Heart left ventricle (tissue), 16 donors: ENCODE results near the gene TEX36. TPM values are rescaled to one million over a fixed set of nuclear protein-coding genes. Genes with fewer than 3 reads are reported as not detected.

Experiments used
- ATAC-seq, 4 donors: fragments of 200-7000 bp; cut with Tn5 transposase; one replicate each; pipeline ENCODE4 v1.9.1; 2020 to 2022; ENCODE audit warnings: moderate library complexity in 4 of 4, mild to moderate bottlenecking in 3 of 4, moderate number of reproducible peaks in 1 of 4
- DNase-seq, 5 donors: peaks; one replicate each; pipeline ENCODE4 v3.0.0-alpha.2; 2020
- H3K27ac ChIP-seq, 12 donors: fragments of 200-600 bp; sonication (generic) in 4 of 12; one replicate each; pipeline versions ENCODE4 v1.5.0 to v1.8.0; 2016 to 2022; ENCODE audit warnings: mild to moderate bottlenecking in 2 of 12
- H3K27me3 ChIP-seq, 9 donors: fragments of 200-600 bp; sonication (generic) in 2 of 9; one replicate each; pipeline versions ENCODE4 v1.5.1 to v1.8.0; 2016 to 2022; ENCODE audit warnings: mild to moderate bottlenecking in 3 of 9
- H3K36me3 ChIP-seq, 9 donors: fragments of 200-600 bp; sonication (generic) in 2 of 9; one replicate each; pipeline versions ENCODE4 v1.5.0 to v1.8.0; 2018 to 2022; ENCODE audit warnings: mild to moderate bottlenecking in 2 of 9
- H3K4me1 ChIP-seq, 12 donors: fragments of 200-600 bp; sonication (generic) in 4 of 12; one replicate each; pipeline versions ENCODE4 v1.5.0 to v1.8.0; 2016 to 2022; ENCODE audit warnings: mild to moderate bottlenecking in 3 of 12
- H3K4me3 ChIP-seq, 12 donors: fragments of 200-600 bp; sonication (generic) in 4 of 12; one replicate each; pipeline versions ENCODE4 v1.5.0 to v1.8.0; 2017 to 2022; ENCODE audit warnings: mild to moderate bottlenecking in 9 of 12, moderate library complexity in 4 of 12
- H3K9me3 ChIP-seq, 12 donors: fragments of 200-600 bp; sonication (generic) in 4 of 12; one replicate each; pipeline versions ENCODE4 v1.5.0 to v1.8.0; 2016 to 2022; ENCODE audit warnings: mild to moderate bottlenecking in 1 of 12
- CTCF ChIP-seq, 12 donors: fragments of 200-600 bp; sonication (generic) in 4 of 12; IDR thresholded peaks; one replicate each; pipeline versions ENCODE4 v1.5.0 to v1.8.0; 2018 to 2022; ENCODE audit warnings: antibody characterized with exemption in 12 of 12, mild to moderate bottlenecking in 5 of 12
- POLR2A ChIP-seq, 2 donors: fragments of 450-650 bp; IDR thresholded peaks; one replicate each; pipeline ENCODE4 v1.6.1; 2017; ENCODE audit warnings: antibody characterized with exemption in 2 of 2, mild to moderate bottlenecking in 2 of 2, moderate library complexity in 2 of 2
- whole genome bisulfite sequencing, 4 donors: extraction: QIAGEN DNeasy Blood & Tissue Kit in 2 of 4; methylation state at CpG; one replicate each; pipeline versions ENCODE4 v1.1.5 to v1.1.7; 2013 to 2018; 5-methylcytosine and 5-hydroxymethylcytosine counted together
- intact Hi-C, 10 donors: fragments of 100-400 bp; cut with DNase I; formaldehyde crosslinking; loops; one replicate each; pipeline versions ENCODE4 v1.11.1 to v1.14.2; 2022
- polyA plus RNA-seq, 2 donors: library from polyadenylated mRNA; stranded (reverse); fragments of 200-250 nt; gene quantifications; one replicate each; pipeline ENCODE4 v1.2.3, GENCODE V29; 2013
- total RNA-seq, 9 donors: library from RNA; depleted of rRNA in 2 of 9; stranded (reverse); fragments of >200 nt in 2 of 9; fragmentation: NEBNext Ultra II Directional in 3 of 9; extraction: Animal tissue kit (Norgen Biotek cat#: 25700) in 3 of 9; gene quantifications; one replicate each; pipeline versions ENCODE4 v1.1.0 to v1.2.4, GENCODE V29; 2016 to 2023
- donor health status: ischemic (EF 13 %, LVEDD 7.1; RV severe dilation, severe dysfunction).
- donor health status: healthy with polysubstance abuse.
- donor health status: DM: no; HTN: yes; CAD: no.
- donor health status: DM: no; HTN: no; CAD: no.
- donor health status: ischemic (EF 25% LVEDD 6.9; RV normal size, moderate dysfunction).
- donor health status: ischemic (EF 25% LVEDD 5.7; RV mildly dilated, moderate dysfunction).
- donor health status: healthy.
- donor health status: DM: yes; HTN: yes; CAD: no.
- donor health status: ischemic (EF 35%, LVEDD 5.7; RV mildly dilated, moderate dysfunction).
- donor health status: nonischemic (EF 11% LVEDD 7.7; RV severe dilation, severe dysfunction).
- donor health status: DM: yes; HTN: yes; CAD: no.
- donor health status: PGD.
- donor health status: ischemic (EF 29% LVEDD 5.4; RV normal size, mild dysfunction).
- donor health status: nonischemic (EF 23%, LVEDD 6.1; RV moderate dilation, normal function).

Gene TEX36
- total and polyA plus RNA-seq, 11 donors: not detected

- H3K9me3 ChIP-seq: peaks cover 0 to 23% (median 3%) of the 10 kb centered on the region in 12 donors
- 87 to 95% (median 89%) methylated on average over 3 of the region's 3 CpGs for WGBS, 4 donors
- H3K27me3 ChIP-seq: no peaks in the 10 kb centered on the region
- ATAC-seq: no peak
- peaks cover 0 to 5% (median 0%) of the 10 kb centered on the region in 12 donors for H3K4me1 ChIP-seq
- TF ChIP-seq POLR2A (IDR thresholded peaks at IDR 0.05): no peak
- no peaks in the 10 kb centered on the region for H3K36me3 ChIP-seq
- intact Hi-C loops: loop anchor here in 2 of 10 donors (10.0 kb wide), 2 partner anchors 546 to 796 kb away; partner anchors contain the start of gene CTBP2 (in 1 of the 2)
- H3K4me3 ChIP-seq: no peak overlapping the region
- no peak overlapping the region for H3K27ac ChIP-seq
- DNase-seq: no peak
These were observed 28.3 kb upstream of the TEX36 start for GRCh38 chr10:125711110-125711750.

GRCh38 chr10:125709553-125710474, 26.9 kb upstream of the TEX36 start:
- Histone ChIP-seq H3K4me3 (peak overlapping the region in 5 of 12 donors; percentile 0 to 38 (median 4)), H3K9me3 (peaks cover 0 to 20% (median 3%) of the 10 kb centered on the region in 12 donors), H3K27me3 (no peaks in the 10 kb centered on the region), H3K36me3 (no peaks in the 10 kb centered on the region), H3K4me1 (peaks cover 0 to 5% (median 0%) of the 10 kb centered on the region in 12 donors), H3K27ac (peak overlapping the region in 3 of 12 donors; percentile 2 to 43 (median 16))
- ATAC-seq (no peak), DNase-seq (no peak)
- intact Hi-C loops: loop anchor here in 2 of 10 donors (10.0 kb wide), 2 partner anchors 545 to 795 kb away; partner anchors contain the start of gene CTBP2 (in 1 of the 2)
- no peak for TF ChIP-seq POLR2A (IDR thresholded peaks at IDR 0.05)
- no peak for TF ChIP-seq CTCF (IDR thresholded peaks at IDR 0.05)
- WGBS, 4 donors: 33 to 40% (median 36%) methylated on average over 12 of the region's 12 CpGs

- no peak for ATAC-seq
- WGBS, 4 donors: 70 to 74% (median 73%) methylated on average over 5 of the region's 5 CpGs
- H3K27me3 ChIP-seq: no peaks in the 10 kb centered on the region
- H3K4me3 ChIP-seq: no peak overlapping the region
- DNase-seq: no peak
- TF ChIP-seq POLR2A (IDR thresholded peaks at IDR 0.05) (no peak), CTCF (IDR thresholded peaks at IDR 0.05) (no peak)
- no peaks in the 10 kb centered on the region for H3K36me3 ChIP-seq
- H3K4me1 ChIP-seq: peaks cover 0 to 5% (median 0%) of the 10 kb centered on the region in 12 donors
- no peak overlapping the region for H3K27ac ChIP-seq
- intact Hi-C loops: no loop called here
- peaks cover 0 to 15% (median under 1%) of the 10 kb centered on the region in 12 donors for H3K9me3 ChIP-seq
These were observed 26.1 kb upstream of the TEX36 start for GRCh38 chr10:125708971-125709503.

- ATAC-seq (peak in 2 of 4 donors; percentile 65 to 77), DNase-seq (no peak)
- Histone ChIP-seq H3K4me3 (no peak overlapping the region), H3K9me3 (peaks cover 0 to 12% (median 0%) of the 10 kb centered on the region in 12 donors), H3K27ac (no peak overlapping the region), H3K27me3 (no peaks in the 10 kb centered on the region), H3K36me3 (no peaks in the 10 kb centered on the region), H3K4me1 (peaks cover 0 to 5% (median 0%) of the 10 kb centered on the region in 12 donors)
- TF ChIP-seq CTCF (IDR thresholded peaks at IDR 0.05) (no peak), POLR2A (IDR thresholded peaks at IDR 0.05) (no peak)
- intact Hi-C loops: no loop called here
- 77 to 83% (median 79%) methylated on average over 6 of the region's 6 CpGs for WGBS, 4 donors
These were observed 24.8 kb upstream of the TEX36 start for GRCh38 chr10:125707541-125708468.
